Mucosa of descending colon (tissue), 3 donors: ENCODE measurements around the gene LIMCH1. TPM values are rescaled to one million over a fixed set of nuclear protein-coding genes. Genes with fewer than 3 reads are reported as not detected.

Experiments
- ATAC-seq: fragments of 200-7000 bp; cut with Tn5 transposase; one replicate; pipeline ENCODE4 v1.9.1; 2020; ENCODE audit warnings: mild to moderate bottlenecking, moderate library complexity
- DNase-seq, 3 donors: peaks; one replicate each; pipeline ENCODE4 v3.0.0-alpha.2; 2020
- H3K36me3 ChIP-seq: fragments of 200-600 bp; one replicate; pipeline ENCODE4 v1.8.0; 2021; ENCODE audit warnings: low read depth, mild to moderate bottlenecking
- H3K4me1 ChIP-seq: fragments of 200-600 bp; one replicate; pipeline ENCODE4 v1.8.0; 2021; ENCODE audit warnings: low read depth, mild to moderate bottlenecking
- H3K4me3 ChIP-seq: fragments of 200-600 bp; one replicate; pipeline ENCODE4 v1.8.0; 2021; ENCODE audit warnings: mild to moderate bottlenecking
- H3K9me3 ChIP-seq: fragments of 200-600 bp; one replicate; pipeline ENCODE4 v1.8.0; 2021; ENCODE audit warnings: mild to moderate bottlenecking
- intact Hi-C, 2 donors: fragments of 100-400 bp; cut with DNase I in 1 of 2; cut with micrococcal nuclease in 1 of 2; formaldehyde crosslinking; loops; one replicate each; pipeline versions ENCODE4 v1.11.0 to v1.11.1; 2022; cut with DNase I, micrococcal nuclease
- total RNA-seq, 3 donors: library from RNA; stranded (reverse); fragmentation: NEBNext Ultra II Directional in 2 of 3; extraction: Animal tissue kit (Norgen Biotek cat#: 25700) in 2 of 3; gene quantifications; one replicate each; pipeline versions ENCODE4 v1.2.1 to v1.2.4, GENCODE V29; 2021 to 2023
- TF ChIP-seq, protein P1 (sequence below): fragments of 200-600 bp; IDR thresholded peaks from one replicate; pipeline ENCODE4 v1.8.0; 2022; ENCODE audit warnings: antibody characterized with exemption, mild to moderate bottlenecking
- donor health status: DM: no; HTN: no; CAD: no; lungs with moderate emphysema.
- donor health status: DM: no; HTN: no; CAD: no.
- donor health status: DM: no; HTN: yes; CAD: no.

Gene LIMCH1
- total RNA-seq, 3 donors from 2014 or later = 9.2 to 15.7 (median 9.6) TPM

DNA sequence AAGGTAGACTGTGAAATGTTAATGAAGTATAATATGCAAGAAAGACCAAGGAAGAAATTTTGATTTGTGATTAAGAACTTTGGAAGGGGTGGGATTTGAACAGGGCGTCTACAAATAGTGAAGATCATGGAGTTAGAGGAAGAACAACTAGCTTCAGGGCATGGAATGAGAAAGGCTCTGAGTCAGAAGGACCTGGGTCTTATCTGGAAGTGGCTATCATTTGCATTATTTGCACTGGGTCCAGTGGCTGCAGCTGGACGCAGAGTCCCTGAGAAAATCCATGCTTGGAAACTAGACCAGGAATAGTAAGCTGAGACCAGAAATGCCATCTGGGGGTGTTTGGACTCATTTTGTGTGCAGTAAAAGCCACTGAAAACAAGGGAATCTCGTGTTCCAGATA lies 4.3 kb upstream of the LIMCH1 start:
- Histone ChIP-seq H3K4me3 (no peak overlapping the region), H3K9me3 (no peaks in the 10 kb centered on the region), H3K36me3 (no peaks in the 10 kb centered on the region), H3K4me1 (no peaks in the 10 kb centered on the region)
- intact Hi-C loops = no loop called here
- DNase-seq (no peak), ATAC-seq (no peak)
- TF ChIP-seq, protein P1, sequence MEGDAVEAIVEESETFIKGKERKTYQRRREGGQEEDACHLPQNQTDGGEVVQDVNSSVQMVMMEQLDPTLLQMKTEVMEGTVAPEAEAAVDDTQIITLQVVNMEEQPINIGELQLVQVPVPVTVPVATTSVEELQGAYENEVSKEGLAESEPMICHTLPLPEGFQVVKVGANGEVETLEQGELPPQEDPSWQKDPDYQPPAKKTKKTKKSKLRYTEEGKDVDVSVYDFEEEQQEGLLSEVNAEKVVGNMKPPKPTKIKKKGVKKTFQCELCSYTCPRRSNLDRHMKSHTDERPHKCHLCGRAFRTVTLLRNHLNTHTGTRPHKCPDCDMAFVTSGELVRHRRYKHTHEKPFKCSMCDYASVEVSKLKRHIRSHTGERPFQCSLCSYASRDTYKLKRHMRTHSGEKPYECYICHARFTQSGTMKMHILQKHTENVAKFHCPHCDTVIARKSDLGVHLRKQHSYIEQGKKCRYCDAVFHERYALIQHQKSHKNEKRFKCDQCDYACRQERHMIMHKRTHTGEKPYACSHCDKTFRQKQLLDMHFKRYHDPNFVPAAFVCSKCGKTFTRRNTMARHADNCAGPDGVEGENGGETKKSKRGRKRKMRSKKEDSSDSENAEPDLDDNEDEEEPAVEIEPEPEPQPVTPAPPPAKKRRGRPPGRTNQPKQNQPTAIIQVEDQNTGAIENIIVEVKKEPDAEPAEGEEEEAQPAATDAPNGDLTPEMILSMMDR = no peak

DNA sequence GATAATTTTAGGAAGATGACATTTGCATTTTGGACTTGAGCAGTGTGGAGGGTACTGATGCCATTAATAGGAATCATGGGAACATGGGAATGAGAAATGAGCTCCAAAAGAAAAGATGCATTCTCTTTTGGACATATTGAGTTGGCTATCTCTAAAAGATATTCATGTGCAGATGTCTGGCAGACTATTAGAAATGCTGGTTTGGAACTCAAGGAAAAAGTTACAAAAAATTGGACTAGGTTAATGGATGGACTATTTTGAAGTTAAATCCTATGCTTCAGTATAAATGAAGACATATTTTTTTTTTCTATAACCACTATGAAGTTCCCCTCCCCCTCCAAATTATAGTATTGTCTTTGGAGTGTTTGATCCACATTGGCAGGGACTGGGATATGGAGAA lies 3.6 kb upstream of the LIMCH1 start:
- H3K9me3 ChIP-seq = no peaks in the 10 kb centered on the region
- no peak overlapping the region for H3K4me3 ChIP-seq
- H3K4me1 ChIP-seq = no peaks in the 10 kb centered on the region
- ATAC-seq (no peak), DNase-seq (no peak)
- intact Hi-C loops = no loop called here
- H3K36me3 ChIP-seq = no peaks in the 10 kb centered on the region
- TF ChIP-seq, protein P1 = no peak

DNA sequence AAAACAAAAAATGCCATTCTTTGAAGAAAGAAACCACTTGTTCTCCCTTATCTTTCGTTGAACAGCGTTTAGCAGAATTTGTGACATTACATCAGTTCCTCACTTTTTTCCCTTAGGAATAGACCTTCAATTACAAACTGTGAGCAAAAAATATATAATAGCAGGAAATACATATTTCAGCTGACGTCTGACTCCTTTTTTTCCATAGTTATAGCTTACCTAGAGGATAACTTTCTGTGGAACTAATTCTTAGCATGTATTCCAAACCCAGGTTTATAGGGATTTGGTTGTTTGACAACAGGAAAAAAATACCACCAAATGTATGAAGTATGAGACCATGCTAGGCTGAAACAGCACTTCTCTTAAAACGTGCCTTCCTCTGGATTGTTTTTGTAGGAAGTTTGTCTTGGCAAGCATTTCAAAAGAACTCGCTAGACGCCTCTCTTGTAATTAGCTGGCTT lies 2.0 kb upstream of the LIMCH1 start:
- intact Hi-C loops = no loop called here
- ATAC-seq = no peak
- no peaks in the 10 kb centered on the region for H3K36me3 ChIP-seq
- TF ChIP-seq, protein P1 = no peak
- no peak for DNase-seq
- H3K4me3 ChIP-seq = no peak overlapping the region
- H3K4me1 ChIP-seq = no peaks in the 10 kb centered on the region
- no peaks in the 10 kb centered on the region for H3K9me3 ChIP-seq

DNA sequence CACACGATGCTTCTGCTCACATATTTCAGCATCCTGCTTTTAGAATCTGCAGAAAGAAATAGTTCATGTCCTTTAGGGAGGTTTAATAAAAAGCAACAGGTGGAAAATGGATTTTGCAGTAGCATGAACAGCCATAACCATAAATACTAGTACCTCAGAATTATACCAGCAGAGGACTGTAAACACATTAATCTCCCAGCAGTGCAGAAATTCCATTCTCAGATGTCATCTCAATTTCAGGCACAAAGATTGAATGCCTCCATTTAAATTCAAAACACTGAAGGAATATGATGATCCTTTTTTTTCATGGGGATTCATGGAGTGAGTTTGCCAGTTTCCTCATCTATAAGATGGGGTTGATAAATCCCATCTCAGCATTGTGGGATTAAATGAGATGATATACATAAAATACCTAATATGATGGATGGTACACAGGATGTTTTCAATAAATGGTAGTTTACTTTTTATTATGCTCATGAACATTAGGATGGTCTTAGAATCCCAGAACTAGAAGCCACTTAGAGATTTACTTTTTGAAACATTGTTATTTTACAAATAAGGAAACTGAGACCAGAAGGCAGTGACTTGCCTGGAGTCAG lies 566 bp upstream of the LIMCH1 start:
- no peak for DNase-seq
- no peak for ATAC-seq
- Histone ChIP-seq H3K4me1 (no peaks in the 10 kb centered on the region), H3K4me3 (no peak overlapping the region), H3K36me3 (no peaks in the 10 kb centered on the region), H3K9me3 (no peaks in the 10 kb centered on the region)
- TF ChIP-seq, protein P1 = no peak
- intact Hi-C loops = no loop called here

DNA sequence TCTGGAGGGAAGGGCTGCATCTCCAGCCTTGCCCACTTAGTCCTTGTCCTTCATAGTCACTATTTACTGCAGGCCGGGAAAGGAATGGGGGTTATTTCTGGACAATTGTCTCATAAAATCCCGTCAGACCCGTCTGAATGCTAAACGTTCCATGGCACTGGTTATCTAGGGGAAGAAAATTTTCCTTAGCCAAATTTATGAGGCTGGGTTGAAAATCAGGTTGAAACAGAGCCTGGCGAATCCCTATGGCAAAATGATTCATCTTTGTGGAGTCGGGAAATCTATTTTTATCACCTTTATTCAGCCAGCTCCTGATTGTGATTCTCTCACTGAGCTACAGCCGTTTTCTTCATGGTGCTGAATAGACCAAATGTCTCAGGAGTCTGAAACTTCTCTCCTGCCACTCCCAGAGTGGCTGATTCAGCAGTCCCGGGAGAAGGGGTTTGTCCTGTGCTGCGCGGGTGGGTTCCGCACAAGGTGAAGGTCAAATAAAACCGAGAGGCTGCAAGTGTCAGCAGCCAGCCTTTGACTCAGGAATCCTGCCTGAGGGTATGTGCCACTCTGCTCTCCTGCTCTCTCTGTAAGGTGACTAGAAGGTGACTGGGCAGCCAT lies 1.0 kb downstream of the LIMCH1 start:
- H3K9me3 ChIP-seq = no peaks in the 10 kb centered on the region
- TF ChIP-seq, protein P1 = no peak
- no peaks in the 10 kb centered on the region for H3K36me3 ChIP-seq
- intact Hi-C loops = no loop called here
- no peaks in the 10 kb centered on the region for H3K4me1 ChIP-seq
- ATAC-seq (no peak), DNase-seq (no peak)
- no peak overlapping the region for H3K4me3 ChIP-seq
